ENCODE data around the gene SPAAR.

SPAAR gene

DNA sequence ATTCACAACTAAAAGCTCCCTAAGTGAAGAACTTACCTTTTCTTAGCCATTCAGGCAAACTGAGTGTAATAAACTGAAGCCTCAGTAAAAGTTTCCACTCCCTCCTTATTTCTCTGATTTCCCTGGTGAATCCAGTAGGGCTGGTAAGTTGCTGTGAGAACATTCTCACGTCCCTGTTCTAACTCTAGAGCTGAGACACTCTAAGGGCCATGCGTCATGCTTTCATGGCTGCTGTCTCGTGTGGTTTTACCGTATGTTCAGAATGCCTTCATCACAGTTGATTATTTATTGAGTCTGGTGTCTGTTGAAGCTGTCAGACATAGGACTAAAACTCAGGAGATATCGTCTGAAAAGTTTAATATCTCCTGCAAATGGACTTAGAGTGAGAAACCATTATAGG is 47.4 kb downstream of the SPAAR start:
- no peak overlapping the region for H2AFZ ChIP-seq (ENCODE audit: low read length)
- H3K9me2 ChIP-seq (replicated peaks; ENCODE audit: insufficient read depth, low read length), result no peaks in the 10 kb centered on the region
- no peaks in the 10 kb centered on the region for H4K20me1 ChIP-seq (ENCODE audit: insufficient read depth, low read length)
- no peak overlapping the region for H3K4me2 ChIP-seq (ENCODE audit: low read depth, low read length)
- H3K4me1 ChIP-seq (ENCODE audit: low read length), result no peaks in the 10 kb centered on the region
- H3K79me2 ChIP-seq (ENCODE audit: low read length), result no peaks in the 10 kb centered on the region
- H3K27me3 ChIP-seq (replicated peaks; ENCODE audit: insufficient read depth, low read length), result no peaks in the 10 kb centered on the region
- no peak for DNase-seq
- H3K4me3 ChIP-seq (ENCODE audit: low read length), result no peak overlapping the region
- no peak overlapping the region for H3K9ac ChIP-seq (ENCODE audit: low read length)
- H3K27ac ChIP-seq (ENCODE audit: low read length), result no peak overlapping the region
- TF ChIP-seq EZH2 (optimal IDR thresholded peaks at IDR 0.05; ENCODE audit: low read depth, low read length), result no peak
- TF ChIP-seq, protein P1, sequence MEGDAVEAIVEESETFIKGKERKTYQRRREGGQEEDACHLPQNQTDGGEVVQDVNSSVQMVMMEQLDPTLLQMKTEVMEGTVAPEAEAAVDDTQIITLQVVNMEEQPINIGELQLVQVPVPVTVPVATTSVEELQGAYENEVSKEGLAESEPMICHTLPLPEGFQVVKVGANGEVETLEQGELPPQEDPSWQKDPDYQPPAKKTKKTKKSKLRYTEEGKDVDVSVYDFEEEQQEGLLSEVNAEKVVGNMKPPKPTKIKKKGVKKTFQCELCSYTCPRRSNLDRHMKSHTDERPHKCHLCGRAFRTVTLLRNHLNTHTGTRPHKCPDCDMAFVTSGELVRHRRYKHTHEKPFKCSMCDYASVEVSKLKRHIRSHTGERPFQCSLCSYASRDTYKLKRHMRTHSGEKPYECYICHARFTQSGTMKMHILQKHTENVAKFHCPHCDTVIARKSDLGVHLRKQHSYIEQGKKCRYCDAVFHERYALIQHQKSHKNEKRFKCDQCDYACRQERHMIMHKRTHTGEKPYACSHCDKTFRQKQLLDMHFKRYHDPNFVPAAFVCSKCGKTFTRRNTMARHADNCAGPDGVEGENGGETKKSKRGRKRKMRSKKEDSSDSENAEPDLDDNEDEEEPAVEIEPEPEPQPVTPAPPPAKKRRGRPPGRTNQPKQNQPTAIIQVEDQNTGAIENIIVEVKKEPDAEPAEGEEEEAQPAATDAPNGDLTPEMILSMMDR (IDR thresholded peaks at IDR 0.05; ENCODE audit: low read length), result no peak
- no peak for TF ChIP-seq EZH2phosphoT487 (IDR thresholded peaks at IDR 0.05; ENCODE audit: low read length)
- no peaks in the 10 kb centered on the region for H3K36me3 ChIP-seq (replicated peaks; ENCODE audit: insufficient read depth, low read length)
- H3F3A ChIP-seq (ENCODE audit: insufficient read depth, low read length), result no peaks in the 10 kb centered on the region
- no peaks in the 10 kb centered on the region for H3K9me3 ChIP-seq (replicated peaks; ENCODE audit: insufficient read depth, low read length)

DNA sequence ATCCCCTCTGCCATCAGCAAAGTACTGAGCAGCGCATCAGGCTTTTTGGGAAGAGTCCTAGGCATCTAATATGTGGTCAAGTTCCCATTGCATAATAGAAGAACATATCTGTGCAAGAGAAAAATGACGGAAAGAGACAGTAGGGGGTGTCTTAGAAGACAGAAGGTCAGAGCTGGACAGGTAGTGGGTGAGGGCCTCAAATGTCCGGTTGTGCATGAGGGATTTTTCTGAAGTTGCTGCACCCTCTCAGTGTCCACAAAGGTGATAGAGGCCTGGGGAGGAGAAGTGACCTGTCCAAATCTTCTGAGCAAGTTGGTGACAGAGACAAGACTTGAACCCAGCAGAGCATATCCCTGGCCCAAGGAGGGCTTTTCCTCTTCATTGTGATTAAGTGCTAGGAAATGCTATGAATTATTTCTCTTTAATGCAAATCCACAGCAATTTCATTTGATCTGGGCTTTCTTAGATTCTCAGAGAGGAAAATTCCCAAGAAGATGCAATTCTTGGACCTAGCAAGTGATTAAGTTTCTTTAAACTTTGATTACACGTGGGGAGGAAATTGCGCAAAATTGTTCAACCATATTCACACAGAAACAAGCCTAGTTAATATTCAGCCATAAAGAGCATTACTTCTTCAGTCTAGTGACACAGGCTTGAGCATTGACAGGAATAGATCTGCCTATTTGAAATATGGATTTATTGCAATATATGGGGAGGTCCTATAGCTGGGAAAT is 49.0 kb downstream of the SPAAR start, which contains the start of gene OR2S2:
Gene OR2S2 (minus strand): TSS at position 51 of the 734 bp plus-strand sequence. CDS start 56 bp downstream, outside the sequence.
- Histone ChIP-seq H3K4me1 (ENCODE audit: low read length) (no peaks in the 10 kb centered on the region), H3K9me2 (replicated peaks; ENCODE audit: insufficient read depth, low read length) (no peaks in the 10 kb centered on the region), H3K4me3 (ENCODE audit: low read length) (no peak within 1 kb of the TSS), H3K9me3 (replicated peaks; ENCODE audit: insufficient read depth, low read length) (no peaks in the 10 kb centered on the region), H3K4me2 (ENCODE audit: low read depth, low read length) (no peak within 1 kb of the TSS), H3K79me2 (ENCODE audit: low read length) (no peaks in the 10 kb centered on the region), H3K36me3 (replicated peaks; ENCODE audit: insufficient read depth, low read length) (no peaks in the 10 kb centered on the region), H3F3A (ENCODE audit: insufficient read depth, low read length) (no peaks in the 10 kb centered on the region), H3K27me3 (replicated peaks; ENCODE audit: insufficient read depth, low read length) (no peaks in the 10 kb centered on the region), H2AFZ (ENCODE audit: low read length) (no peak within 1 kb of the TSS), H3K27ac (ENCODE audit: low read length) (no peak within 1 kb of the TSS), H4K20me1 (ENCODE audit: insufficient read depth, low read length) (no peaks in the 10 kb centered on the region), H3K9ac (ENCODE audit: low read length) (no peak within 1 kb of the TSS)
- no peak for DNase-seq
- TF ChIP-seq EZH2 (optimal IDR thresholded peaks at IDR 0.05; ENCODE audit: low read depth, low read length) (no peak), EZH2phosphoT487 (IDR thresholded peaks at IDR 0.05; ENCODE audit: low read length) (no peak)
- TF ChIP-seq, protein P1 (IDR thresholded peaks at IDR 0.05; ENCODE audit: low read length), result no peak

DNA sequence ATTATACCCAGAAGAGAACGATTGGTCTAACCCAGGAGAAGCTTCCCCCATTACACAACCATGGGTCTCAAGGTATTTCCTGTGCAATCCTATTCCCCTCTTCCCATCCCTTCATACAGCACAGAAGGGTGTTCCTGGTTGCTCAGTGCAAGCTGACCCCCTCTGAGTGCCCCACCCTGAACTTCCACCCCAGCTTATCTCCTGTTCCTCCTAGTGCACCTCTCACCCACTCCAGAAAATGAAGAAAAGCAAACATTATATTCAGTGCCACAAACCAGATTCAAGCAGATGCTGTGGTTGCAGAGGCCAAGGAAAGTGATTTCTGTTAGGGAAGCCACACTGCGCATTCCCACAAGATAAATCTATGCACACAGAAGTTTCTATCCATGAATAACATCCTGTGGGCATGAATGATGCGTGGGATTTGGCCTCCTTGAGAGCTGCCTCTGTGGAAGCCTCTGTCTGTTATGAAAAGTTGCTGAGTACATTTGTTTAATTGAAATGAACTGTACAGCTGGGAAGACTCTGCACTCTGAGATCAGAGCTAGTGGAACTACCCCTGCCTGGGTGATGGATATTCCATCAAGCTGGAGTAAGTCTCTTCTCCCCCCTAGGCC is 50.9 kb downstream of the SPAAR start:
- no peaks in the 10 kb centered on the region for H3K36me3 ChIP-seq (replicated peaks; ENCODE audit: insufficient read depth, low read length)
- H3K27me3 ChIP-seq (replicated peaks; ENCODE audit: insufficient read depth, low read length), result no peaks in the 10 kb centered on the region
- H3K9me2 ChIP-seq (replicated peaks; ENCODE audit: insufficient read depth, low read length), result no peaks in the 10 kb centered on the region
- TF ChIP-seq, protein P1 (IDR thresholded peaks at IDR 0.05; ENCODE audit: low read length), result no peak
- TF ChIP-seq EZH2phosphoT487 (IDR thresholded peaks at IDR 0.05; ENCODE audit: low read length), result no peak
- no peak for TF ChIP-seq EZH2 (optimal IDR thresholded peaks at IDR 0.05; ENCODE audit: low read depth, low read length)
- H3K4me3 ChIP-seq (ENCODE audit: low read length), result no peak overlapping the region
- no peak overlapping the region for H3K9ac ChIP-seq (ENCODE audit: low read length)
- DNase-seq, result no peak
- H3K4me1 ChIP-seq (ENCODE audit: low read length), result no peaks in the 10 kb centered on the region
- H2AFZ ChIP-seq (ENCODE audit: low read length), result no peak overlapping the region
- no peak overlapping the region for H3K4me2 ChIP-seq (ENCODE audit: low read depth, low read length)
- no peaks in the 10 kb centered on the region for H4K20me1 ChIP-seq (ENCODE audit: insufficient read depth, low read length)
- H3K79me2 ChIP-seq (ENCODE audit: low read length), result no peaks in the 10 kb centered on the region
- H3K27ac ChIP-seq (ENCODE audit: low read length), result no peak overlapping the region
- H3K9me3 ChIP-seq (replicated peaks; ENCODE audit: insufficient read depth, low read length), result no peaks in the 10 kb centered on the region
- H3F3A ChIP-seq (ENCODE audit: insufficient read depth, low read length), result no peaks in the 10 kb centered on the region
